Erythroblast (primary cell): ENCODE results near the gene PPP3CA.

Source experiments
- GATA1 ChIP-seq: IDR thresholded peaks from 2 replicates; pipeline ENCODE4 v1.6.1; 2011; ENCODE audit warnings: low read depth, mild to moderate bottlenecking, control low read depth, low read length, moderate library complexity
- POLR2A ChIP-seq: IDR thresholded peaks from 2 replicates; pipeline ENCODE4 v1.6.1; 2011; ENCODE audit warnings: mild to moderate bottlenecking, low read length

GRCh38 chr4:101258883-101259282 lies 88.4 kb downstream of the PPP3CA start:
- no peak for TF ChIP-seq POLR2A
- no peak for TF ChIP-seq GATA1
